T-helper 2 cell treated with Interferon-gamma antibody and Interleukin-4, amounts not matched to agents 5 μg/mL and 100 μg/mL, for 36 hours (primary cell): Measurements from ENCODE around the gene RGS5.

Experiments used
- DNase-seq: peaks from one replicate; pipeline ENCODE4 v3.0.0; 2021; ENCODE audit warnings: low spot score
- H3K27ac Mint-ChIP-seq: one replicate; pipeline ENCODE4 v1.8.0; 2021; ENCODE audit warnings: mild to moderate bottlenecking, mixed read lengths
- H3K27me3 Mint-ChIP-seq: one replicate; pipeline ENCODE4 v1.8.0; 2021; ENCODE audit warnings: low read depth, mixed read lengths
- H3K36me3 Mint-ChIP-seq: one replicate; pipeline ENCODE4 v1.8.0; 2021; ENCODE audit warnings: low read depth, mixed read lengths
- H3K4me1 Mint-ChIP-seq: one replicate; pipeline ENCODE4 v1.8.0; 2021; ENCODE audit warnings: low read depth, mixed read lengths
- H3K4me3 Mint-ChIP-seq: one replicate; pipeline ENCODE4 v1.8.0; 2022; ENCODE audit warnings: mild to moderate bottlenecking, moderate library complexity, mixed read lengths
- H3K9me3 Mint-ChIP-seq: one replicate; pipeline ENCODE4 v1.8.0; 2021; ENCODE audit warnings: mixed read lengths

RGS5 gene

GRCh38 chr1:163201906-163202305 is 810 bp downstream of the RGS5 start:
- Mint-ChIP-seq H3K9me3 (no peaks in the 10 kb centered on the region), H3K4me3 (no peak overlapping the region), H3K27me3 (peaks cover 2% of the 10 kb centered on the region), H3K36me3 (no peaks in the 10 kb centered on the region), H3K27ac (no peak overlapping the region), H3K4me1 (no peaks in the 10 kb centered on the region)
- DNase-seq: no peak

GRCh38 chr1:163197022-163197421 is 5.7 kb downstream of the RGS5 start:
- Mint-ChIP-seq H3K27me3 (peaks cover 5% of the 10 kb centered on the region), H3K9me3 (no peaks in the 10 kb centered on the region), H3K4me3 (no peak overlapping the region), H3K36me3 (no peaks in the 10 kb centered on the region), H3K4me1 (no peaks in the 10 kb centered on the region), H3K27ac (no peak overlapping the region)
- DNase-seq: no peak

DNA sequence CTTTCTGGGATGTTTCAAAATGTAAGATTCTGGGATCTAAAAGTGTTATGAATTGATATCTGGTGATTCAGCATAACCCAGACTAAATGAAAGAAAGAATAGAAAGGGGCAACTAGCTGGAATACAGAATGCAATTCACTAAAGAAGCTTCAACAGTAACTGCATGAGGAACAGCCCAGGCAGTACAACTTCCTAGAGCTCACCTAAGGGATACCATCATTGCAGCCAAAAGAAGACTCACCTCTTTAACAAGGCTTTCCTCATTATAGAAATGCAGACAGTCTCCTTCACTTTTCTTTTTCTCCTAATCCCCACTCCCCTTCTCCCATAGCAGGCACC is 6.3 kb downstream of the RGS5 start:
- H3K4me3 Mint-ChIP-seq: no peak overlapping the region
- DNase-seq: no peak

DNA sequence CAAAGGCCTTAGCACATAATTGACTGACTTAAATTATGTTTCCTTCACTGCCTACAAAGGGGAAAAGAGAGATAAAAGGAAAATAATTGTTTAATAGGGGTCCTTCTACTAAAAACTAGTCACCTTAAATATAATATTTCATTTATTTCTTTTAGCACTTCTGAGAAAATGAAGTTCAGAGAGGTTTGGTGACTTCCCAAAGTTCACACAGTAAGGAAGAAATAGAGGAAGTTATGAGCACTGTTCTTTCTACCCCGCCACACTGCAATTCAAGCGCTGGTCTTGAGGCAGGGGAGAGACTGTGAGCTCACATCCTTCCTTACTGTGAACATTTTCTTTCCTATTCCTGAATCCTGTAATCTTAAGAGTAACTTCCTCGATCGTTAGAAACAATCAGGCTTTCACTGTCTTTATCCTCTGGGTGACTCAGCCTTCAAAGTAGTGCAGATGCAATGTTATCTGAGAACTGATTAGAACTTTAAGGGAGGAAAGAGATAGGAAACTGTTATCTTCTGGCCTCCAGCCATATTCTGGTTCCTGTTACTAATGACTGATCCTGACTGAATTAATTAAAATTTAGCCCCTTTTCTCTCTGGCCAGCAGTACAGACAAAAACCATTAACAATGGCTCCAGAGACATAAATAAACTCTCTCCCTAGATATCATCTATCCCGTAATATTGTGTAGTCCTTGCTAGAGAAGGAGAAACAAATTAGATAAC is 6.8 kb downstream of the RGS5 start:
- Mint-ChIP-seq H3K4me1 (no peaks in the 10 kb centered on the region), H3K4me3 (no peak overlapping the region), H3K27ac (no peak overlapping the region), H3K9me3 (no peaks in the 10 kb centered on the region), H3K27me3 (peaks cover 5% of the 10 kb centered on the region), H3K36me3 (no peaks in the 10 kb centered on the region)
- DNase-seq: no peak

More for the DNA sequence above, 6.3 kb downstream of the RGS5 start:
- no peaks in the 10 kb centered on the region for H3K4me1 Mint-ChIP-seq
- H3K27ac Mint-ChIP-seq: no peak overlapping the region
- H3K9me3 Mint-ChIP-seq: no peaks in the 10 kb centered on the region
- peaks cover 5% of the 10 kb centered on the region for H3K27me3 Mint-ChIP-seq
- H3K36me3 Mint-ChIP-seq: no peaks in the 10 kb centered on the region

DNA sequence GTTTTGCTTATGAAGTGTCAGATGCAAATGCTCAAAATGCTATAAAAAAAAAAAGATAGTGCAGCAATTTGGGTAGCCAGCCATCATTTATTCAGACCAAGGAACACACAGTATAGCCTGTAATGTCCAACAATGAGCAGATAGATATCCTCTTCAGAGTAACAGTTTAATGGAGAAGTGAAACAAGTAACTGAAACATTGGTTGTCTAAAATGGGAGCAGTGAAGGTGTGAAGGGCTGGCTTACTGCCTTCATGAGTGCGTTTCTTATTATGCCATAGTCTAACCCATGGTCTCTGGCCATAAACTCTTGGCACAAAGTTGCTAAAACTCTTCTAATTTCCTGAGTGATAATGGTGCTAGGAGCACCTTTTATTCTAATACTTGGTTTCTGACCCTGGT is 11.4 kb downstream of the RGS5 start:
- Mint-ChIP-seq H3K4me1 (no peaks in the 10 kb centered on the region), H3K36me3 (no peaks in the 10 kb centered on the region), H3K27ac (no peak overlapping the region), H3K9me3 (no peaks in the 10 kb centered on the region), H3K27me3 (peaks cover 2% of the 10 kb centered on the region), H3K4me3 (no peak overlapping the region)
- no peak for DNase-seq

GRCh38 chr1:163188947-163189346 is 13.8 kb downstream of the RGS5 start:
- Mint-ChIP-seq H3K4me3 (no peak overlapping the region), H3K36me3 (no peaks in the 10 kb centered on the region), H3K9me3 (no peaks in the 10 kb centered on the region), H3K27ac (no peak overlapping the region), H3K4me1 (no peaks in the 10 kb centered on the region), H3K27me3 (peaks cover 5% of the 10 kb centered on the region)
- DNase-seq: no peak

DNA sequence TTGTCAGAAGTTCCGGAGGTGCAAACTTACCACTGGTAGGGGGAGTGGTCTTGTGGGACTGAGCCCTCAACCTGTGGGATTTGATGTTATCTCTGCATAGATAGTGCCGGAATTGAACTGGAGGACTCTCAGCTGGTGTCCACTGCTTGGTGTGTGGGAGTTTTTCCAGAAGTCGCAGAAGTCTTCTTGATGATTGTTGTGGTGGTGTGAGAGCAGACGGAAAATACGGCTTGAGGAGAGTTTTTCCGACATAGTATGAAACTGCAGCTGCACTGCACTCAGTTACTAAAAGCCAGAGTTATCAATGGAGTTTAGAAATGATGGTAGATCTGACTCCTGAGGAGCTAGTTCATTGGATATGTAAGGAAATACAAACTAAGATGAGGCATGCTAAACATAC is 14.9 kb downstream of the RGS5 start:
- H3K27ac Mint-ChIP-seq: no peak overlapping the region
- no peaks in the 10 kb centered on the region for H3K4me1 Mint-ChIP-seq
- peaks cover 3% of the 10 kb centered on the region for H3K27me3 Mint-ChIP-seq
- no peaks in the 10 kb centered on the region for H3K9me3 Mint-ChIP-seq
- H3K36me3 Mint-ChIP-seq: no peaks in the 10 kb centered on the region
- no peak for DNase-seq
- H3K4me3 Mint-ChIP-seq: no peak overlapping the region

- H3K4me1 Mint-ChIP-seq: no peaks in the 10 kb centered on the region
- no peak overlapping the region for H3K27ac Mint-ChIP-seq
- DNase-seq: no peak
- H3K27me3 Mint-ChIP-seq: peaks cover 3% of the 10 kb centered on the region
- no peaks in the 10 kb centered on the region for H3K36me3 Mint-ChIP-seq
- H3K4me3 Mint-ChIP-seq: no peak overlapping the region
- no peaks in the 10 kb centered on the region for H3K9me3 Mint-ChIP-seq
Measured at GRCh38 chr1:163186862-163187261, 15.9 kb downstream of the RGS5 start.

GRCh38 chr1:163182330-163182949 is 20.3 kb downstream of the RGS5 start:
- peaks cover 3% of the 10 kb centered on the region for H3K27me3 Mint-ChIP-seq
- no peaks in the 10 kb centered on the region for H3K9me3 Mint-ChIP-seq
- H3K36me3 Mint-ChIP-seq: no peaks in the 10 kb centered on the region
- no peak for DNase-seq
- no peaks in the 10 kb centered on the region for H3K4me1 Mint-ChIP-seq
- H3K27ac Mint-ChIP-seq: no peak overlapping the region
- no peak overlapping the region for H3K4me3 Mint-ChIP-seq

GRCh38 chr1:163178628-163179027 is 24.1 kb downstream of the RGS5 start:
- no peak overlapping the region for H3K4me3 Mint-ChIP-seq
- no peaks in the 10 kb centered on the region for H3K4me1 Mint-ChIP-seq
- no peak for DNase-seq
- H3K36me3 Mint-ChIP-seq: no peaks in the 10 kb centered on the region
- H3K9me3 Mint-ChIP-seq: no peaks in the 10 kb centered on the region
- H3K27ac Mint-ChIP-seq: no peak overlapping the region
- peaks cover 2% of the 10 kb centered on the region for H3K27me3 Mint-ChIP-seq

- Mint-ChIP-seq H3K27me3 (peaks cover 2% of the 10 kb centered on the region), H3K4me1 (no peaks in the 10 kb centered on the region), H3K36me3 (no peaks in the 10 kb centered on the region), H3K9me3 (no peaks in the 10 kb centered on the region), H3K4me3 (no peak overlapping the region), H3K27ac (no peak overlapping the region)
- DNase-seq: no peak
Measured at GRCh38 chr1:163176797-163177196, 25.9 kb downstream of the RGS5 start.

DNA sequence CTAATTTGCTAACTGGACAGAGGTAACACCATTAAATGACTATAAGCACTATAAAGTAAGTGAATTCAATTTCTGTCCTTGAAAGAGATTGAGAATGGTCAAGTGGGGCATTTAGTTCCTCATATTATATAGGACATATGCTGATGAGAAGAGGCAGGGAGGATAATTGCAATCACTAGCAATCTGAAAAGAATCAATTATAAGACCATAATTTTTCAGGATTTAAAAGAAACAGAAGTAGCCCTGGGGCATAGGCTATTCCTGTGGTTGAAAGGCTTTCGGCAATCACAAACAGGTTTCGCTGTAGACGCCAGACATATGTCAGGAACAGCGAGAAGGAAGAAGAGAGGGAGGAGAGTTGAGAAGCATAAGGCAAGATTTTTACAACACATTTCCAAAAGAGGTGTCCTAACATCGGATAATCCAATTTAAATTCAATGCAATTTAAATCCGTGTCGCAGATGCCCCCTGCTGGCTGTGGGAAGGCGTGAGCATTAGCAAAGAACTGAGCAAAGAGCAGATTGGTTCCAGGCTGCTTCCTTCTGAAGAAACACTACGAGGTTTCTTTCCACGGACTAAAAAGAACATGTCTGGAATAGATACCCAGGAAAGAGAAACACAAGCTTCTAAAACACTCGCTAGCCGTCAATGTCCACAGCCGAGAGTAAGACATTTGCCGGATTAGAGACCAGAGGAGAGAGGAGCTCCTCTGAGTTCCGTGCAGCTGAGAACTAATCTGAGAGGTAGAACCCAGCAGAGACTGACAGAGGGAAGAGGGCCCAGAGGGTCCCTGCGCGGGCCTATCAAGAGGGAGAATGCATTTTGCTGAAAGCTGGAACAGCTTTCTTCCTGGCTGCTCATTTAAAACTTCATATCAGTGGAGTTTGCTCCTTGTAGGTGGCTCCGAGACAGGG is 27.9 kb downstream of the RGS5 start:
- DNase-seq: peak; percentile 12
- Mint-ChIP-seq H3K9me3 (no peaks in the 10 kb centered on the region), H3K4me1 (no peaks in the 10 kb centered on the region), H3K27me3 (peaks cover 2% of the 10 kb centered on the region), H3K36me3 (no peaks in the 10 kb centered on the region), H3K4me3 (no peak overlapping the region), H3K27ac (no peak overlapping the region)

DNA sequence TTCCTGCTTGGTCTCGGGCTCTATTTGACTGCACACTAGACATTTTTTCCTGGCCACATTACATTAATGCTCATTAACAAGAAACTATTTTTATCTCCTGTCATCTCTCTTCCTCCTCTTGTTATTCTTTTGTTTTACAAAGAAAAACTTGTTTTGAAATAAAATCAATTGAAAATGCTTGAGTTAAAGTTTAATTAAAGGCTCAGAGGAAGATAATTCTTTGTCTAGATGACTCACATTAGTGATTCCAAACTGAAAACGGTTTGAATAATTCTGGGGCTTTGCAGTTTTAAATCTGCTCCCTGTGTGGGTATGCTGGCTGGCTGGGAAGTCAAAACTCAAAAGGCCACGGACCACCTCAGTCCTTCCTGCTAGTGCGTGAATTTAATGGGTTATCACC is 29.6 kb downstream of the RGS5 start:
- Mint-ChIP-seq H3K4me1 (no peaks in the 10 kb centered on the region), H3K27ac (no peak overlapping the region), H3K9me3 (no peaks in the 10 kb centered on the region), H3K4me3 (no peak overlapping the region), H3K27me3 (peaks cover 2% of the 10 kb centered on the region), H3K36me3 (no peaks in the 10 kb centered on the region)
- DNase-seq: no peak

DNA sequence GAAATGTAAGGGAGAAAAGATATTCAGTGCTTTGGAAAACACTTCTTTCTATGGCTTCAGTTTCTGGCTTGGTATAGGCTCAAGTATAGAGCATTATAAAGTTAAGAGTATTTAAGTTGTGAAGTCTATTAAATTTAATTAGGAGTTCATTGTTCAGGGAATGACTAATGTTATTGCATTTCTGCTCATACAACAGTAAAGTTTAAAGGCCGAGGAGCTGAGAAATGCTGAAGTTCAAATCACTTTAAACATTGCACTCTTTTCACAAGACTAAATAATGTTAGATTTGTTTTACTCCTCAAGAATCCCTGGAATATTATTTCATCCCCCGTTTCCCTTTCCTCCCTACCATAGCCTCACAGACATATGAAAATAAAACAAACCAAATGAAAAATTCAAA is 30.1 kb downstream of the RGS5 start:
- peaks cover 2% of the 10 kb centered on the region for H3K27me3 Mint-ChIP-seq
- H3K4me3 Mint-ChIP-seq: no peak overlapping the region
- H3K9me3 Mint-ChIP-seq: no peaks in the 10 kb centered on the region
- H3K27ac Mint-ChIP-seq: no peak overlapping the region
- H3K4me1 Mint-ChIP-seq: no peaks in the 10 kb centered on the region
- H3K36me3 Mint-ChIP-seq: no peaks in the 10 kb centered on the region
- no peak for DNase-seq
